OCI-LY3 (cell line): ENCODE data around the gene PYGO1.

Experiments used
- EZH2phosphoT487 ChIP-seq: fragments of 200-600 bp; shearing (Covaris generic); IDR thresholded peaks from 2 replicates; pipeline ENCODE4 v1.6.1; 2018; ENCODE audit warnings: antibody characterized with exemption, mixed run types, low read depth
- TF ChIP-seq, protein P1 (sequence below): fragments of 200-600, 300-600 bp; sonication (generic); IDR thresholded peaks from 2 replicates; pipeline ENCODE4 v1.5.1; 2014; ENCODE audit warnings: antibody characterized with exemption, low read length, low read depth

DNA sequence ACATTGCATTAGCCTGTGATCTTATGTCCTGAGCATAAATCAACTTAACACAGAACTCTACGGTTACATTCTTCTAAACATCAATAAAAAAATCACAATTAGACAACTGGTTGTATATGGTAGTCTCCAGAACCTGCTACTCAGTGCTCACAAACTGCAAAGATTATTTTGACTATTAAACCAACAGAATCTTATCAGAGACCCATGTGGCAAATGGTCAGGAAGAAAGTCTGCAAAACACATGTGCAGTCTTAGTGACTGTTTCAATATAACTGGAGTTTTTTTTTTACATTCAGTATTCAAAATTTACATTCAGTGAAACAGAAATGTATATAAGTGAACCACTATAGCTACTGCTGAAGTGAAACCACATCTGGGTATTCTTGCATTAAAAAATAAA is 27.3 kb upstream of the PYGO1 start:
- TF ChIP-seq, protein P1, sequence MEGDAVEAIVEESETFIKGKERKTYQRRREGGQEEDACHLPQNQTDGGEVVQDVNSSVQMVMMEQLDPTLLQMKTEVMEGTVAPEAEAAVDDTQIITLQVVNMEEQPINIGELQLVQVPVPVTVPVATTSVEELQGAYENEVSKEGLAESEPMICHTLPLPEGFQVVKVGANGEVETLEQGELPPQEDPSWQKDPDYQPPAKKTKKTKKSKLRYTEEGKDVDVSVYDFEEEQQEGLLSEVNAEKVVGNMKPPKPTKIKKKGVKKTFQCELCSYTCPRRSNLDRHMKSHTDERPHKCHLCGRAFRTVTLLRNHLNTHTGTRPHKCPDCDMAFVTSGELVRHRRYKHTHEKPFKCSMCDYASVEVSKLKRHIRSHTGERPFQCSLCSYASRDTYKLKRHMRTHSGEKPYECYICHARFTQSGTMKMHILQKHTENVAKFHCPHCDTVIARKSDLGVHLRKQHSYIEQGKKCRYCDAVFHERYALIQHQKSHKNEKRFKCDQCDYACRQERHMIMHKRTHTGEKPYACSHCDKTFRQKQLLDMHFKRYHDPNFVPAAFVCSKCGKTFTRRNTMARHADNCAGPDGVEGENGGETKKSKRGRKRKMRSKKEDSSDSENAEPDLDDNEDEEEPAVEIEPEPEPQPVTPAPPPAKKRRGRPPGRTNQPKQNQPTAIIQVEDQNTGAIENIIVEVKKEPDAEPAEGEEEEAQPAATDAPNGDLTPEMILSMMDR: no peak
- no peak for TF ChIP-seq EZH2phosphoT487
